Astrocyte (in vitro differentiated cells and primary cell): ENCODE results near the gene MECR. TPM values are rescaled to one million over a fixed set of nuclear protein-coding genes. Genes with fewer than 3 reads are reported as not detected.

Experiments
- DNase-seq: peaks from one replicate; pipeline ENCODE4 v3.0.0-alpha.2; 2010; ENCODE audit warnings: low read depth
- FAIRE-seq: peaks from 2 replicates; lab custom pipeline; 2011; peaks lifted over from hg19 to GRCh38; lab: Jason Lieb, UNC
- H2AFZ ChIP-seq: 2 replicates; pipeline ENCODE4 v1.6.0; 2012; ENCODE audit warnings: low read depth, low read length, inconsistent platforms
- H3K27ac ChIP-seq: 2 replicates; pipeline ENCODE4 v1.5.1; 2011; ENCODE audit warnings: low read depth, low read length, inconsistent platforms
- H3K27me3 ChIP-seq: 2 replicates; pipeline ENCODE4 v1.6.0; 2011; ENCODE audit warnings: low read length, inconsistent platforms; ENCODE audit not compliant: insufficient read depth
- H3K36me3 ChIP-seq: 2 replicates; pipeline ENCODE4 v1.5.1; 2011; ENCODE audit warnings: low read length, inconsistent platforms; ENCODE audit not compliant: insufficient read depth
- H3K4me1 ChIP-seq: 2 replicates; pipeline ENCODE4 v1.5.1; 2011; ENCODE audit warnings: low read length, inconsistent platforms; ENCODE audit not compliant: insufficient read depth
- H3K4me2 ChIP-seq: 2 replicates; pipeline ENCODE4 v1.6.0; 2012; ENCODE audit warnings: low read length, inconsistent platforms
- H3K4me3 ChIP-seq: 2 replicates; pipeline ENCODE4 v1.5.1; 2011; ENCODE audit warnings: low read depth, mild to moderate bottlenecking, low read length, inconsistent platforms; ENCODE audit not compliant: insufficient read depth
- H3K79me2 ChIP-seq: 2 replicates; pipeline ENCODE4 v1.6.0; 2012; ENCODE audit warnings: mild to moderate bottlenecking, low read length, inconsistent platforms; ENCODE audit not compliant: insufficient read depth
- H3K9ac ChIP-seq: 2 replicates; pipeline ENCODE4 v1.6.0; 2012; ENCODE audit warnings: mild to moderate bottlenecking, low read length, inconsistent platforms
- H3K9me3 ChIP-seq: 2 replicates; pipeline ENCODE4 v1.5.1; 2012; ENCODE audit warnings: low read depth, mild to moderate bottlenecking, low read length, inconsistent platforms; ENCODE audit not compliant: insufficient read depth
- H4K20me1 ChIP-seq: 2 replicates; pipeline ENCODE4 v1.6.0; 2012; ENCODE audit warnings: low read length, inconsistent platforms; ENCODE audit not compliant: insufficient read depth
- H3K27ac Mint-ChIP-seq: one replicate; pipeline ENCODE4 v1.8.0; 2021; ENCODE audit warnings: mild to moderate bottlenecking, mixed read lengths; ENCODE audit not compliant: unreplicated experiment
- H3K27me3 Mint-ChIP-seq: one replicate; pipeline ENCODE4 v1.8.0; 2021; ENCODE audit warnings: low read depth, mixed read lengths; ENCODE audit not compliant: unreplicated experiment
- H3K36me3 Mint-ChIP-seq: one replicate; pipeline ENCODE4 v1.8.0; 2021; ENCODE audit warnings: low read depth, mixed read lengths; ENCODE audit not compliant: unreplicated experiment
- H3K4me1 Mint-ChIP-seq: one replicate; pipeline ENCODE4 v1.8.0; 2021; ENCODE audit warnings: low read depth, mixed read lengths; ENCODE audit not compliant: unreplicated experiment
- H3K4me3 Mint-ChIP-seq: one replicate; pipeline ENCODE4 v1.8.0; 2021; ENCODE audit warnings: mild to moderate bottlenecking, moderate library complexity, mixed read lengths; ENCODE audit not compliant: unreplicated experiment
- H3K9me3 Mint-ChIP-seq: one replicate; pipeline ENCODE4 v1.8.0; 2021; ENCODE audit warnings: mild to moderate bottlenecking, mixed read lengths; ENCODE audit not compliant: unreplicated experiment
- CTCF ChIP-seq: IDR thresholded peaks from 2 replicates; pipeline ENCODE4 v1.5.1; 2011; ENCODE audit warnings: low read depth, mild to moderate bottlenecking, inconsistent platforms, low read length, moderate library complexity; ENCODE audit not compliant: insufficient read depth
- EZH2 ChIP-seq: IDR thresholded peaks from 2 replicates; pipeline ENCODE4 v1.6.1; 2012; ENCODE audit warnings: mild to moderate bottlenecking, low read length, inconsistent platforms; ENCODE audit not compliant: insufficient read depth
- total RNA-seq: library from RNA; stranded (reverse); gene quantifications from 2 replicates; pipeline ENCODE4 v1.2.1, GENCODE V29; 2021

MECR gene
- total RNA-seq, 1 donor from 2014 or later, result 25.1 TPM

DNA sequence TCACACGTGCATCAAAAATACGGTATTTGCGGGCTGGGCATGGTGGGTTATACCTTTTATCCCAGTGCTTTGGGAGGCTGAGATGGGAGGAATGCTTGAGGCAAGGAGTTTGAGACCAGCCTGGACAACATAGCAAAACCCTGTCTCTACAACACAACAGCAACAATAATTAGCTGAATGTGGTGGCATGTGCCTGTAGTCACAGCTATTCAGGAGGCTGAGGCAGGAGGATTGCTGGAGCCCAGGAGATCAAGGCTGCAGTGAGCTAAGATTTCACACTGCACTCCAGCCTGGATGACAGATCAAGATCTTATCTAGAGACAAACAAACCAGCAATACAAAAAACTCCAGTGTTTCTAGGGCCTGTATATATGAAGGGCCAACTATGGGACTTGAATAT is 36.2 kb upstream of the MECR start:
- no peak overlapping the region for H3K4me2 ChIP-seq
- Mint-ChIP-seq H3K4me1 (peaks cover 10% of the 10 kb centered on the region), H3K4me3 (no peak overlapping the region), H3K27ac (no peak overlapping the region), H3K27me3 (peaks cover 9% of the 10 kb centered on the region), H3K36me3 (peaks cover 12% of the 10 kb centered on the region), H3K9me3 (peaks cover 3% of the 10 kb centered on the region)
- H3K4me3 ChIP-seq, result no peak overlapping the region
- H3K9me3 ChIP-seq, result no peaks in the 10 kb centered on the region
- TF ChIP-seq EZH2 (no peak), CTCF (no peak)
- FAIRE-seq, result no peak
- H3K27me3 ChIP-seq, result no peaks in the 10 kb centered on the region
- H3K27ac ChIP-seq, result no peak overlapping the region
- no peaks in the 10 kb centered on the region for H3K79me2 ChIP-seq
- H3K9ac ChIP-seq, result no peak overlapping the region
- H2AFZ ChIP-seq, result no peak overlapping the region
- no peak for DNase-seq
- no peaks in the 10 kb centered on the region for H4K20me1 ChIP-seq
- H3K36me3 ChIP-seq, result no peaks in the 10 kb centered on the region
- peaks cover 10% of the 10 kb centered on the region for H3K4me1 ChIP-seq

GRCh38 chr1:29264773-29265389 is 34.1 kb upstream of the MECR start:
- no peak overlapping the region for H3K27ac Mint-ChIP-seq
- peaks cover 9% of the 10 kb centered on the region for H3K36me3 Mint-ChIP-seq
- Histone ChIP-seq H3K4me2 (no peak overlapping the region), H3K9me3 (no peaks in the 10 kb centered on the region), H3K4me3 (no peak overlapping the region), H3K9ac (no peak overlapping the region), H3K36me3 (no peaks in the 10 kb centered on the region), H3K79me2 (no peaks in the 10 kb centered on the region), H3K27ac (no peak overlapping the region), H2AFZ (no peak overlapping the region), H4K20me1 (no peaks in the 10 kb centered on the region), H3K27me3 (no peaks in the 10 kb centered on the region), H3K4me1 (peaks cover 4% of the 10 kb centered on the region)
- H3K4me1 Mint-ChIP-seq, result peaks cover 1% of the 10 kb centered on the region
- TF ChIP-seq EZH2, result no peak
- no peak for TF ChIP-seq CTCF
- FAIRE-seq, result peak; percentile 89
- H3K4me3 Mint-ChIP-seq, result no peak overlapping the region
- DNase-seq, result peak; percentile 78
- H3K27me3 Mint-ChIP-seq, result peaks cover 14% of the 10 kb centered on the region
- peaks cover 3% of the 10 kb centered on the region for H3K9me3 Mint-ChIP-seq

DNA sequence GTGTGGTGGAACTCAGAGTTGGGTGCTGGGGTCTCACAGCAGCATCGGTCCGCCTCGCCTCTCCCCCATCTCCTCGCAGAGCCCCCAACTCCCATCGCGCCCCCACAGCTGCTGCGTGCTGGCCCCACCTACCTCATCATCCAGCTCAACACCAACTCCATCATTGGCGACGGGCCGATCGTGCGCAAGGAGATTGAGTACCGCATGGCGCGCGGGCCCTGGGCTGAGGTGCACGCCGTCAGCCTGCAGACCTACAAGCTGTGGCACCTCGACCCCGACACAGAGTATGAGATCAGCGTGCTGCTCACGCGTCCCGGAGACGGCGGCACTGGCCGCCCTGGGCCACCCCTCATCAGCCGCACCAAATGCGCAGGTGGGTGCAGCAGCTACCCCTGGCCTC is 29.8 kb upstream of the MECR start:
- Histone ChIP-seq H3K9me3 (no peaks in the 10 kb centered on the region), H4K20me1 (peaks cover 14% of the 10 kb centered on the region), H3K4me3 (peak overlapping the region; percentile 34), H3K4me2 (peak overlapping the region; percentile 88), H3K36me3 (no peaks in the 10 kb centered on the region), H3K4me1 (peaks cover 35% of the 10 kb centered on the region), H3K27me3 (no peaks in the 10 kb centered on the region), H3K27ac (no peak overlapping the region), H3K79me2 (no peaks in the 10 kb centered on the region), H2AFZ (peak overlapping the region; percentile 50), H3K9ac (peak overlapping the region; percentile 64)
- Mint-ChIP-seq H3K27ac (no peak overlapping the region), H3K4me3 (peak overlapping the region; percentile 84), H3K4me1 (peaks cover 20% of the 10 kb centered on the region), H3K27me3 (peaks cover 9% of the 10 kb centered on the region), H3K9me3 (peaks cover 3% of the 10 kb centered on the region), H3K36me3 (peaks cover 11% of the 10 kb centered on the region)
- no peak for DNase-seq
- TF ChIP-seq EZH2 (no peak), CTCF (no peak)
- no peak for FAIRE-seq
